Activated CD8-positive, alpha-beta T cell treated with anti-CD3 and anti-CD28 coated beads for 36 hours (primary cell): ENCODE measurements around the gene ARPC2. TPM values are rescaled to one million over a fixed set of nuclear protein-coding genes. Genes with fewer than 3 reads are reported as not detected.
A peak's percentile ranks its signal among the peaks of the same experiment; 100 is the strongest.

ENCODE experiments used
- ATAC-seq: fragments of 200-7000 bp; cut with Tn5 transposase; one replicate; pipeline ENCODE4 v1.10.0; 2021; ENCODE audit warnings: mild to moderate bottlenecking, moderate library complexity
- CTCF ChIA-PET: fragments of 350-600 bp; sonication (Branson Sonifier 250); formaldehyde crosslinking; loops from one replicate; lab custom pipeline; 2021; ENCODE audit warnings: antibody characterized with exemption; lab: Charles Lee
- POLR2A ChIA-PET: fragments of 350-600 bp; sonication (Branson Sonifier 250); formaldehyde crosslinking; loops from one replicate; lab custom pipeline; 2021; ENCODE audit warnings: antibody characterized with exemption; lab: Charles Lee
- DNase-seq: peaks from one replicate; pipeline ENCODE4 v3.0.0-alpha.2; 2020
- H3K27ac Mint-ChIP-seq: one replicate; pipeline ENCODE4 v1.8.0; 2021; ENCODE audit warnings: mild to moderate bottlenecking, mixed read lengths
- H3K27me3 Mint-ChIP-seq: one replicate; pipeline ENCODE4 v1.8.0; 2021; ENCODE audit warnings: mixed read lengths
- H3K36me3 Mint-ChIP-seq: one replicate; pipeline ENCODE4 v1.8.0; 2021; ENCODE audit warnings: low read depth, mixed read lengths
- H3K4me1 Mint-ChIP-seq: one replicate; pipeline ENCODE4 v1.8.0; 2021; ENCODE audit warnings: low read depth, mixed read lengths
- H3K4me3 Mint-ChIP-seq: one replicate; pipeline ENCODE4 v1.8.0; 2021; ENCODE audit warnings: mild to moderate bottlenecking, moderate library complexity, mixed read lengths
- H3K9me3 Mint-ChIP-seq: one replicate; pipeline ENCODE4 v1.8.0; 2021; ENCODE audit warnings: mixed read lengths
- CTCF ChIP-seq: fragments of 200-600 bp; IDR thresholded peaks from one replicate; pipeline ENCODE4 v1.8.0; 2022; ENCODE audit warnings: antibody characterized with exemption, mild to moderate bottlenecking
- intact Hi-C: fragments of 100-400 bp; cut with micrococcal nuclease; formaldehyde crosslinking; loops from one replicate; pipeline ENCODE4 v1.10.0; 2022
- total RNA-seq, 2 experiments: library from RNA; stranded (reverse); gene quantifications; one replicate each; pipeline ENCODE4 v1.2.3, GENCODE V29; 2021

The ARPC2 gene
- total RNA-seq, 2 experiments from 2014 or later: 636 to 644 TPM

DNA sequence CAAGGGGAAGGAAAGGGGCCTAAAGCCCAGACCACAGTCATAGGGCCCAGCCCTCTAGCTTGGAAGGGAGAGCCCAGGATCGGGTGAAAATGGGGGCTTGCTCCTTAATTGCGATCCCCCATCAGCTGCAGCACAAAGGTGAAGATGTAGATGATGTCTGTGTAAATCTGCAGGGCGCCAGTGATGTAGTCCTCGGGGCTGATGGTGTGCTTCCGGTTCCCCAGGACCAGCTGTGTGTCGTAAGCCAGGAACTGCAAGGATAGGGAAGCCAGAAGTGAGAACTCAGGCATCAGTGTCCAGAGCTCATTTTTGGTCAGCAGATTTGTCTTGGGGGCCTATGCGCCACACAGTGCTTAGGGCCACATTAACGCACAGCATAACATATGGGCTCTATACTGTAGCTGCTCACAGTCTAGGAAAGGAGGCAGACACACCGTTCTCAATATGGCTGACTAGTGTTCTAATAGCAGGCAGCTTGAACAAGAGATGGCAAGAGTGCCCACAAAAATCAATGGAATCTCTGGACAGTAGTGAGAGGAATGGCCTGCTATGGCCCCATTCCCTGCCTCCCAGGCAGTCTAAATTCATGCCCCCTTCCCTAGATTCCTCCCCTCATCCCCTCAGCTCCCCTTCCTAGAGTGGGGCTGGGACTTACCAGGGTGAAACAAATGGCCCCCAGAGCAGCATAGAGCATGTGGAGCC lies 58.5 kb downstream of the ARPC2 start:
- DNase-seq (no peak), ATAC-seq (no peak)
- no peak for TF ChIP-seq CTCF
- ChIA-PET POLR2A (interaction anchor here (0.7 to 9.4 kb wide), 6 partner anchors 9 to 121 kb away, joined by 3 to 97 read pairs (median 4); no protein-coding TSS in a partner anchor), CTCF (interaction anchor here (1.0 to 8.2 kb wide), 10 partner anchors 9 to 91 kb away, joined by 3 to 161 read pairs (median 4); partner anchors contain the start of genes CATIP and TMBIM1)
- intact Hi-C loops: no loop called here
- Mint-ChIP-seq H3K4me3 (no peak overlapping the region), H3K4me1 (peaks cover 21% of the 10 kb centered on the region), H3K27ac (peak overlapping the region; percentile 39), H3K27me3 (no peaks in the 10 kb centered on the region), H3K9me3 (no peaks in the 10 kb centered on the region), H3K36me3 (peaks cover 26% of the 10 kb centered on the region)

- ChIA-PET CTCF (interaction anchor here (7.5 to 8.2 kb wide), 2 partner anchors 7 to 16 kb away, joined by 125 to 161 read pairs; partner anchors contain the start of gene TMBIM1), POLR2A (interaction anchor here (7.7 to 9.4 kb wide), 2 partner anchors 8 to 13 kb away, joined by 39 to 97 read pairs; no protein-coding TSS in a partner anchor)
- ATAC-seq (no peak), DNase-seq (no peak)
- Mint-ChIP-seq H3K36me3 (peaks cover 29% of the 10 kb centered on the region), H3K27ac (peak overlapping the region; percentile 54), H3K4me3 (no peak overlapping the region), H3K27me3 (no peaks in the 10 kb centered on the region), H3K4me1 (peaks cover 9% of the 10 kb centered on the region), H3K9me3 (no peaks in the 10 kb centered on the region)
- intact Hi-C loops: no loop called here
- no peak for TF ChIP-seq CTCF
Measured at GRCh38 chr2:218276986-218277755, 60.2 kb downstream of the ARPC2 start.

GRCh38 chr2:218277921-218278320 lies 60.9 kb downstream of the ARPC2 start:
- Mint-ChIP-seq H3K9me3 (no peaks in the 10 kb centered on the region), H3K36me3 (peaks cover 29% of the 10 kb centered on the region), H3K4me1 (peaks cover 7% of the 10 kb centered on the region), H3K4me3 (no peak overlapping the region), H3K27ac (peak overlapping the region; percentile 54), H3K27me3 (no peaks in the 10 kb centered on the region)
- DNase-seq: no peak
- ChIA-PET CTCF (interaction anchor here (1.6 kb wide), 1 partner anchor 13 kb away, joined by 4 read pairs; no protein-coding TSS in a partner anchor), POLR2A (interaction anchor here (9.4 kb wide), 1 partner anchor 12 kb away, joined by 39 read pairs; no protein-coding TSS in a partner anchor)
- no peak for ATAC-seq
- TF ChIP-seq CTCF: no peak
- intact Hi-C loops: no loop called here

DNA sequence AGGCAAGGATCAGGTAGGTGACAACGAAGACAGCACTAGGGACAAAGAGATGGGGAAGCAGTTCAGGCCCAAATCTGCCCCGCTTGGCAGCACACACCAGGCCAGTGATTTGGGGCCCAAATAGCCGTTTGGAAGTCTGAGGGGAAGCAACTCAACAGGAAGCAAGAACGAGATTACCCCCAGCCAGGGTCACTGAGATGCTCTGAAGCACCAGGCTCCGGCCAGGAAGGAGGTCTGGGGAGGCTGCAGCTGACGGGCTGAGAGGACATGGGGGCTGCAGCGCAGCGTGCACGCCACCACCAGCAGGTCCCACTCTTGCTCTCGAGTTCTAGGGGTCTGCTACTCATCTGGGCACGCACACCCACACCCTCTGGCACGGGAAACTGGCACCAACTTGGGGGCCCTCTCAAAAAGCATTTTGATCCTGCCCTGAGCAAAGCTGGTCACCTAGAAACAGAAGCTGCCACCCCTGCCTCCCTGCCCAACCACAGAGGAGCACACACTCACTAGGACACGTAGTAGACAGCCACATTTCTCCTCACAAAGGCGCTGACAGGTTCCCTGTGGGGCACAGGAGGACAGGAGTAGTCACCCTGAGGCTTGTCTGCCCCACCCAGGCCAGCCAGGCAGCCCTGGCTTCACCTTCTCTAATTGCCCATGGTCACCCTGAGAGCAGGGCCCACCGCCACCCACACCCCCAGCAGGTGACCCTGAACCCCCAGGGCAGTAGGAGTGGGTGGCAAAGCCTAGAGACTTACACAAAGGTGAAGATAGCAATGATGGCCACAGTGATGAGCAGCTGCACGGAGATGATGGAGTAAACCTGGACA lies 61.8 kb downstream of the ARPC2 start:
- no peaks in the 10 kb centered on the region for H3K27me3 Mint-ChIP-seq
- POLR2A ChIA-PET: interaction anchor here (0.6 to 9.4 kb wide), 3 partner anchors 11 to 17 kb away, joined by 3 to 39 read pairs (median 3); no protein-coding TSS in a partner anchor

More for the DNA sequence above, 61.8 kb downstream of the ARPC2 start:
- intact Hi-C loops: no loop called here
- ATAC-seq: no peak
- no peak overlapping the region for H3K4me3 Mint-ChIP-seq
- peaks cover 31% of the 10 kb centered on the region for H3K36me3 Mint-ChIP-seq
- DNase-seq: no peak
- TF ChIP-seq CTCF: no peak
- peaks cover 13% of the 10 kb centered on the region for H3K4me1 Mint-ChIP-seq
- no peaks in the 10 kb centered on the region for H3K9me3 Mint-ChIP-seq
- CTCF ChIA-PET: interaction anchor here (1.6 kb wide), 1 partner anchor 12 kb away, joined by 4 read pairs; no protein-coding TSS in a partner anchor
- no peak overlapping the region for H3K27ac Mint-ChIP-seq
